ENCODE results near the gene TMEM253. TPM values are rescaled to one million over a fixed set of nuclear protein-coding genes. Genes with fewer than 3 reads are reported as not detected.

Gene TMEM253
- total and polyA plus RNA-seq, 2 donors (not counting 1 experiment from before 2014, with no cell fraction given) = 0.11 TPM; not detected in 1

- no peak overlapping the region for H3K4me2 ChIP-seq (ENCODE audit: extremely low read depth, insufficient read depth, low read length)
- no peaks in the 10 kb centered on the region for H3K27me3 ChIP-seq (ENCODE audit: control insufficient read depth, insufficient read depth, low read length)
- peaks cover 11% of the 10 kb centered on the region for H3K4me1 ChIP-seq (ENCODE audit: control insufficient read depth, extremely low read depth, insufficient read depth, low read length)
- H3K79me2 ChIP-seq (ENCODE audit: control insufficient read depth, insufficient read depth, low read length) = no peaks in the 10 kb centered on the region
- H3K4me3 ChIP-seq (replicated peaks in 1 of 4; ENCODE audit: control extremely low read depth in 1 of 4, insufficient read depth in 1 of 4, low read depth in 3 of 4, low read length in 4 of 4) = no peak overlapping the region
- H2AFZ ChIP-seq (ENCODE audit: low read length) = no peak overlapping the region
- H3K27ac ChIP-seq (ENCODE audit: insufficient read depth, low read length) = peak overlapping the region; percentile 30
- no peaks in the 10 kb centered on the region for H3K9me3 ChIP-seq (ENCODE audit: control insufficient read depth, insufficient read depth, low read depth, low read length)
- no peak for TF ChIP-seq CTCF (conservative IDR thresholded peaks at IDR 0.05 in 1 of 2, IDR thresholded peaks at IDR 0.05 in 1 of 2; ENCODE audit: low read depth in 1 of 2, low read length in 2 of 2)
- no peak for TF ChIP-seq EZH2 (IDR thresholded peaks at IDR 0.05; ENCODE audit: low read length, missing control alignments)
- peaks cover 10% of the 10 kb centered on the region for H3K36me3 ChIP-seq (ENCODE audit: control insufficient read depth, insufficient read depth, low read length)
- H4K20me1 ChIP-seq (ENCODE audit: control insufficient read depth, extremely low read depth, insufficient read depth, low read length) = no peaks in the 10 kb centered on the region
- H3K9ac ChIP-seq (ENCODE audit: insufficient read depth, low read length) = no peak overlapping the region
- DNase-seq (ENCODE audit: low read depth in 2 of 2) = no peak
Measured at GRCh38 chr14:21089271-21089670, 11.6 kb upstream of the TMEM253 start.

- Histone ChIP-seq H3K27me3 (ENCODE audit: control insufficient read depth, insufficient read depth, low read length) (no peaks in the 10 kb centered on the region), H3K4me3 (replicated peaks in 1 of 4; ENCODE audit: control extremely low read depth in 1 of 4, insufficient read depth in 1 of 4, low read depth in 3 of 4, low read length in 4 of 4) (no peak overlapping the region), H3K79me2 (ENCODE audit: control insufficient read depth, insufficient read depth, low read length) (no peaks in the 10 kb centered on the region), H3K27ac (ENCODE audit: insufficient read depth, low read length) (no peak overlapping the region), H3K4me2 (ENCODE audit: extremely low read depth, insufficient read depth, low read length) (no peak overlapping the region), H3K36me3 (ENCODE audit: control insufficient read depth, insufficient read depth, low read length) (peaks cover 8% of the 10 kb centered on the region), H3K4me1 (ENCODE audit: control insufficient read depth, extremely low read depth, insufficient read depth, low read length) (peaks cover 11% of the 10 kb centered on the region), H3K9me3 (ENCODE audit: control insufficient read depth, insufficient read depth, low read depth, low read length) (no peaks in the 10 kb centered on the region), H4K20me1 (ENCODE audit: control insufficient read depth, extremely low read depth, insufficient read depth, low read length) (no peaks in the 10 kb centered on the region), H3K9ac (ENCODE audit: insufficient read depth, low read length) (no peak overlapping the region), H2AFZ (ENCODE audit: low read length) (no peak overlapping the region)
- TF ChIP-seq CTCF (conservative IDR thresholded peaks at IDR 0.05 in 1 of 2, IDR thresholded peaks at IDR 0.05 in 1 of 2; ENCODE audit: low read depth in 1 of 2, low read length in 2 of 2) (no peak), EZH2 (IDR thresholded peaks at IDR 0.05; ENCODE audit: low read length, missing control alignments) (no peak)
- DNase-seq (ENCODE audit: low read depth in 2 of 2) = no peak
Measured at GRCh38 chr14:21089877-21090193, 11.0 kb upstream of the TMEM253 start.

- peaks cover 8% of the 10 kb centered on the region for H3K36me3 ChIP-seq (ENCODE audit: control insufficient read depth, insufficient read depth, low read length)
- H3K9me3 ChIP-seq (ENCODE audit: control insufficient read depth, insufficient read depth, low read depth, low read length) = no peaks in the 10 kb centered on the region
- no peak overlapping the region for H3K9ac ChIP-seq (ENCODE audit: insufficient read depth, low read length)
- no peaks in the 10 kb centered on the region for H4K20me1 ChIP-seq (ENCODE audit: control insufficient read depth, extremely low read depth, insufficient read depth, low read length)
- TF ChIP-seq EZH2 (IDR thresholded peaks at IDR 0.05; ENCODE audit: low read length, missing control alignments) (no peak), CTCF (conservative IDR thresholded peaks at IDR 0.05 in 1 of 2, IDR thresholded peaks at IDR 0.05 in 1 of 2; ENCODE audit: low read depth in 1 of 2, low read length in 2 of 2) (peak; percentile 25 to 39)
- H3K4me2 ChIP-seq (ENCODE audit: extremely low read depth, insufficient read depth, low read length) = no peak overlapping the region
- no peak overlapping the region for H2AFZ ChIP-seq (ENCODE audit: low read length)
- DNase-seq (ENCODE audit: low read depth in 2 of 2) = no peak
- H3K4me1 ChIP-seq (ENCODE audit: control insufficient read depth, extremely low read depth, insufficient read depth, low read length) = peaks cover 11% of the 10 kb centered on the region
- H3K27me3 ChIP-seq (ENCODE audit: control insufficient read depth, insufficient read depth, low read length) = no peaks in the 10 kb centered on the region
- no peak overlapping the region for H3K27ac ChIP-seq (ENCODE audit: insufficient read depth, low read length)
- H3K4me3 ChIP-seq (replicated peaks in 1 of 4; ENCODE audit: control extremely low read depth in 1 of 4, insufficient read depth in 1 of 4, low read depth in 3 of 4, low read length in 4 of 4) = no peak overlapping the region
- no peaks in the 10 kb centered on the region for H3K79me2 ChIP-seq (ENCODE audit: control insufficient read depth, insufficient read depth, low read length)
Measured at GRCh38 chr14:21090194-21090939, 10.5 kb upstream of the TMEM253 start.
